Activated CD4-positive, alpha-beta T cell treated with anti-CD3 and anti-CD28 coated beads, Interleukin-2, amount 10 ng/mL, durations not matched to agents 24 days and 14 days (primary cell): Measurements from ENCODE around the gene ALOX5. TPM values are rescaled to one million over a fixed set of nuclear protein-coding genes. Genes with fewer than 3 reads are reported as not detected.
"Not testable (repeated sequence)": the region's sequence is repeated elsewhere in the genome, so short reads cannot be mapped to it uniquely, and the experiment has no call there.

Experiments
- DNase-seq: peaks from one replicate; pipeline ENCODE4 v3.0.0; 2022
- H3K27ac Mint-ChIP-seq: one replicate; pipeline ENCODE4 v1.8.0; 2022; ENCODE audit warnings: mild to moderate bottlenecking, mixed read lengths
- H3K27me3 Mint-ChIP-seq: one replicate; pipeline ENCODE4 v1.8.0; 2022; ENCODE audit warnings: mixed read lengths
- H3K36me3 Mint-ChIP-seq: one replicate; pipeline ENCODE4 v1.8.0; 2022; ENCODE audit warnings: low read depth, mild to moderate bottlenecking, mixed read lengths
- H3K4me1 Mint-ChIP-seq: one replicate; pipeline ENCODE4 v1.8.0; 2021; ENCODE audit warnings: mixed read lengths
- H3K4me3 Mint-ChIP-seq: one replicate; pipeline ENCODE4 v1.8.0; 2022; ENCODE audit warnings: mild to moderate bottlenecking, moderate library complexity, mixed read lengths
- H3K9me3 Mint-ChIP-seq: one replicate; pipeline ENCODE4 v1.8.0; 2021; ENCODE audit warnings: mixed read lengths
- intact Hi-C: fragments of 100-400 bp; cut with micrococcal nuclease; formaldehyde crosslinking; loops from one replicate; pipeline ENCODE4 v1.15.1; 2023
- total RNA-seq: library from RNA; stranded (reverse); gene quantifications from 2 replicates; pipeline ENCODE4 v1.2.3, GENCODE V29; 2022

The ALOX5 gene
- total RNA-seq, 1 donor from 2014 or later = 2.4 TPM

- Mint-ChIP-seq H3K36me3 (peaks cover 12% of the 10 kb centered on the region), H3K9me3 (no peaks in the 10 kb centered on the region), H3K4me3 (no peak overlapping the region), H3K27me3 (peaks cover 55% of the 10 kb centered on the region), H3K4me1 (peaks cover 5% of the 10 kb centered on the region), H3K27ac (no peak overlapping the region)
- intact Hi-C loops = no loop called here
- no peak for DNase-seq
Observed at GRCh38 chr10:45403151-45403550, 29.1 kb downstream of the ALOX5 start.

DNA sequence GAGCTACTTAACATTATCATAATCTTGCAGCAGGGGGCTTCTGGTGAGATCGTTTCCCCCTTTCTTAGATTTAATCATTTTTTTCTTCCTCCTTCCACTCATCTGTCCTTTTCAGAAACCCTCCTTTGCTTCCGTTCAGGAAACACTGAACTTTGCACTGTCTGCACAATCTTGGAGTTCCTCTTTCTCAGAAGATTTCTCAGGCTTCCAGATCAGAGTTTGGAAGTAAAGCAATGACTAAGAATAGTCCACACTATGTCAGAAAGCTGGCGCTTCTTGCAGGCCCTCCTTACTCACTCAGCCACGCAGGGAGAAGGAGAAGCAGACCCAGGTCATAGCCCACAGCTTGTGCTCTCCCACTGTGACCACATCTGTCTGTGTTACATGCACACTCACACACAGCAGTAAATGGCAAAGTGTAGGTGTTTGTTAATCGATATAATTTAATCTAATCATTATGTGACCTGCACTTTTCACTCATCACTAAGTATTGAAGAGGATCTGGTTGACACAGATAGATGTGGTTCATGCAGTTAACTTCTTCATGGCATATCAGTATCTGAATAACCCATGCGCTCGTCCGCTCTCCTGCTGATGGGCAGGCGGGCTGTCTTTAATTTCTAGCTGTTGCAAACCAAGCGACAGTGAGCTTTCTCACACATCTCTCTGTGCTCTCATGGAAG, 30.2 kb downstream of the ALOX5 start:
- Mint-ChIP-seq H3K4me3 (no peak overlapping the region), H3K27me3 (peaks cover 57% of the 10 kb centered on the region), H3K9me3 (no peaks in the 10 kb centered on the region), H3K4me1 (peaks cover 6% of the 10 kb centered on the region), H3K36me3 (peaks cover 9% of the 10 kb centered on the region), H3K27ac (no peak overlapping the region)
- intact Hi-C loops = no loop called here
- no peak for DNase-seq

- Mint-ChIP-seq H3K9me3 (no peaks in the 10 kb centered on the region), H3K36me3 (peaks cover 9% of the 10 kb centered on the region), H3K4me1 (peaks cover 10% of the 10 kb centered on the region), H3K27me3 (peaks cover 57% of the 10 kb centered on the region), H3K4me3 (no peak overlapping the region), H3K27ac (no peak overlapping the region)
- no peak for DNase-seq
- intact Hi-C loops = no loop called here
Observed at GRCh38 chr10:45404770-45405120, 30.7 kb downstream of the ALOX5 start.

DNA sequence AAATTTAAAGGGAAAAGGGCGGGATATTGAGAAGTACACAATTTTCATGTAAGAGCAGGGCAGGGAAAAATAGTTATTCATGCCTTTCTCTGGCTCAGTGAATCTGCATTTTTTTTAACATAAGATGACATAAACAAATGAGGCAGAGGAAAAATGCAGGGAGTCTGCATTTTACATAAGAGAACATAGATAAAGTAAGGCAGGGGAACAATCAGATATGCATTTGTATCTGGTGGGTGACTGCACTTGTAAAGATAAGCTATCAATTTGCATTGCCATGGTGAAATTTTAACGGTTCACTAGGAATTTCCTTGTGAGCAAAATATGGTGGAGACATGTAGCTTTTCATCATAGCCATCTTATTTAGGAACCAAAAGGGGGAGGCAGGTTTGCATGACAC, 33.5 kb downstream of the ALOX5 start:
- intact Hi-C loops = no loop called here
- Mint-ChIP-seq H3K9me3 (no peaks in the 10 kb centered on the region), H3K4me3 (no peak overlapping the region), H3K36me3 (peaks cover 12% of the 10 kb centered on the region), H3K4me1 (peaks cover 15% of the 10 kb centered on the region), H3K27me3 (peaks cover 44% of the 10 kb centered on the region), H3K27ac (no peak overlapping the region)
- DNase-seq = no peak

- peaks cover 36% of the 10 kb centered on the region for H3K27me3 Mint-ChIP-seq
- H3K4me1 Mint-ChIP-seq = peaks cover 15% of the 10 kb centered on the region
- no peak for DNase-seq
- no peak overlapping the region for H3K27ac Mint-ChIP-seq
- no peaks in the 10 kb centered on the region for H3K9me3 Mint-ChIP-seq
- peaks cover 15% of the 10 kb centered on the region for H3K36me3 Mint-ChIP-seq
- no peak overlapping the region for H3K4me3 Mint-ChIP-seq
- intact Hi-C loops = no loop called here
Observed at GRCh38 chr10:45408421-45409319, 34.7 kb downstream of the ALOX5 start.

- H3K27ac Mint-ChIP-seq, H3K4me1 Mint-ChIP-seq, H3K4me3 Mint-ChIP-seq, intact Hi-C loops, H3K9me3 Mint-ChIP-seq, DNase-seq: not testable (repeated sequence)
- peaks cover 19% of the 10 kb centered on the region for H3K36me3 Mint-ChIP-seq
- peaks cover 35% of the 10 kb centered on the region for H3K27me3 Mint-ChIP-seq
Observed at GRCh38 chr10:45409347-45409746, 35.3 kb downstream of the ALOX5 start.

DNA sequence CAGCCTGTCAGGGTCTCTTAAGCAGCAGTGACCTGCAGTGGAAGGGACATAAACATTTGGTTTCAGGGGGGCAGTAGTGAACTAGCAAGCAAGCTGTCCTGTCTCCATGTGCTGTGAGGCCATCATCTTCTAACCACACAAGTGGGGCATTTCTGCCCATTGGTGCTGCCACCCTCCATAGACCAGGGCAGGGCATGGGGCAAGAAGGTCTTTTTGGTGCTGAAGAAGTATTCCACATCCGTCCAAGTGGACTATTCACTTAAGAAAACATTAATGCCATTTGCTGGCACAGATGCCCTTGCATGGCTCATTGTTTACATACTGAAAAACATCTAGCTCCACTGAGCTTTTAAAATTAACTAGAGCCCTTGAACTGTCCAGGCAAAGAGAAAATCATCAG, 35.8 kb downstream of the ALOX5 start:
- Mint-ChIP-seq H3K4me3 (no peak overlapping the region), H3K9me3 (no peaks in the 10 kb centered on the region), H3K27me3 (peaks cover 31% of the 10 kb centered on the region), H3K27ac (no peak overlapping the region), H3K4me1 (peaks cover 10% of the 10 kb centered on the region), H3K36me3 (peaks cover 19% of the 10 kb centered on the region)
- intact Hi-C loops = no loop called here
- no peak for DNase-seq

DNA sequence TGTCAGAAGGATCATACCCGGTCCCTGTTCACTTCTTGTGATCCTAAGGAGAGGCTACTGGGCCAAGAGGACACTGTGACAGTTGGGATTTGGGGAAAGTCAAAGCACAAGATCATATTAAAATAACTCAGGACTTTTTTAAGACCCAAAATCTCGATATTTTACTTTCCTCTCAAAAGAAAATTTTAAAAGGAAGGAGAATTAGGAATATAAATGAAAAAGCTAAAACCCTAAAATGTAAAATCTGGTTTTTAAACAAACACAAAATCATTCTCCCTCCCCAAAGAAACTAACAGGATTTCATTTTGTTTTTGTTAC, 36.4 kb downstream of the ALOX5 start:
- intact Hi-C loops = no loop called here
- no peak for DNase-seq
- Mint-ChIP-seq H3K9me3 (no peaks in the 10 kb centered on the region), H3K27me3 (peaks cover 29% of the 10 kb centered on the region), H3K27ac (no peak overlapping the region), H3K4me3 (no peak overlapping the region), H3K4me1 (peaks cover 10% of the 10 kb centered on the region), H3K36me3 (peaks cover 19% of the 10 kb centered on the region)

GRCh38 chr10:45410807-45411606, 37.0 kb downstream of the ALOX5 start:
- Mint-ChIP-seq H3K4me1 (peaks cover 10% of the 10 kb centered on the region), H3K27ac (no peak overlapping the region), H3K36me3 (peaks cover 19% of the 10 kb centered on the region), H3K4me3 (no peak overlapping the region), H3K9me3 (no peaks in the 10 kb centered on the region), H3K27me3 (peaks cover 24% of the 10 kb centered on the region)
- intact Hi-C loops = no loop called here
- DNase-seq = no peak

- Mint-ChIP-seq H3K27ac (no peak overlapping the region), H3K4me1 (peaks cover 11% of the 10 kb centered on the region), H3K4me3 (no peak overlapping the region), H3K27me3 (peaks cover 20% of the 10 kb centered on the region), H3K9me3 (peaks cover 3% of the 10 kb centered on the region), H3K36me3 (peaks cover 22% of the 10 kb centered on the region)
- intact Hi-C loops = no loop called here
- DNase-seq = no peak
Observed at GRCh38 chr10:45411607-45411940, 37.6 kb downstream of the ALOX5 start.

GRCh38 chr10:45415062-45415461, 41.0 kb downstream of the ALOX5 start:
- H3K27ac Mint-ChIP-seq, H3K4me3 Mint-ChIP-seq, H3K27me3 Mint-ChIP-seq, DNase-seq, H3K9me3 Mint-ChIP-seq: not testable (repeated sequence)
- peaks cover 23% of the 10 kb centered on the region for H3K36me3 Mint-ChIP-seq
- H3K4me1 Mint-ChIP-seq = peaks cover 35% of the 10 kb centered on the region
- intact Hi-C loops = loop anchor here (5.0 kb wide), 2 partner anchors 43 to 257 kb away; partner anchors contain the start of genes ALOX5 and ZFAND4

GRCh38 chr10:45416603-45417002, 42.6 kb downstream of the ALOX5 start:
- intact Hi-C loops = loop anchor here (5.0 kb wide), 2 partner anchors 44 to 256 kb away; partner anchors contain the start of genes ALOX5 and ZFAND4
- H3K36me3 Mint-ChIP-seq = peaks cover 21% of the 10 kb centered on the region
- no peak overlapping the region for H3K27ac Mint-ChIP-seq
- no peaks in the 10 kb centered on the region for H3K27me3 Mint-ChIP-seq
- no peak for DNase-seq
- peaks cover 43% of the 10 kb centered on the region for H3K4me1 Mint-ChIP-seq
- no peak overlapping the region for H3K4me3 Mint-ChIP-seq
- H3K9me3 Mint-ChIP-seq = peaks cover 6% of the 10 kb centered on the region

DNA sequence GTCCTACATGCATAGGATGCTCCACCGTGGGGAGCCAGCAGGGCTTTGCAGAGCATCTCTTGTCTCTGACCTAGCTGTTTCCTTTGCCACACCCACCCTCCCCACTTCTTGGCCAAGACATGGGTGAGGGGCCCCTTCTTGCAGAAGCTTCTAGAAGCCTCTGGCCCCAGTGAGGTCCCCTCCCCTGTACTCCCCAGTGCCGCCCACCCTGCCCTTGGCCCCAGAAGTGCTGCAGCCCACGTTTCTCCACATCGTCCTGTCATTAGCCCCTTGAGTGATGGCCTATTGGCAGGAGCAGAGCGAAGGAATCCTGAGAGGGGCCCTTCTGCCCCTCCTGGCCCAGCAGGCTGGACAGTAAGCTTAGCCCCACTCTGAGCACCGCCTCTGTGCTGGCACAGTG, 43.7 kb downstream of the ALOX5 start:
- Mint-ChIP-seq H3K9me3 (peaks cover 6% of the 10 kb centered on the region), H3K27ac (peak overlapping the region; percentile 56), H3K4me1 (peaks cover 54% of the 10 kb centered on the region), H3K4me3 (peak overlapping the region; percentile 71), H3K36me3 (peaks cover 16% of the 10 kb centered on the region), H3K27me3 (no peaks in the 10 kb centered on the region)
- intact Hi-C loops = loop anchor here (2.0 to 5.0 kb wide), 3 partner anchors 45 to 255 kb away; partner anchors contain the start of genes ALOX5 and ZFAND4
- DNase-seq = no peak
